GM10847 (cell line): ENCODE data around the gene ZNF462.

Source experiments
- POLR2A ChIP-seq: IDR thresholded peaks from 2 replicates; pipeline ENCODE4 v1.6.1; 2011; ENCODE audit not compliant: insufficient read length; ENCODE audit errors: extremely low read depth

ZNF462 gene

DNA sequence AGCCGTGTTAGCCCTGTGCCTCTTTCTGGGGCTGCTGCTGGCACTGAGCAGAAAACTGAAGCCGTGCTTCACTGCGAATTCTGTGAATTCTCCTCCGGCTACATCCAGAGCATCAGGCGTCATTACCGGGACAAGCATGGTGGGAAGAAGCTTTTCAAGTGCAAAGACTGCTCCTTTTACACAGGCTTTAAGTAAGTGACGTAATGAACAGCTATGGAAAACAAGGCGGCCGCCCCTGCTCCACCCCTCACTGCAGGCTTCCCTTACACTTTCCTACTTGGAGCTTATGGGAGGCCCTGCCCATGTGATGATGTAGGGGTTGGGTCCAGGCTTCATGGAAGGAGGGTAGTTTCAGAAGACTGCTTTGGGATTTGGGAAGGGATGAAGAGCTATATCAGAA is 109.1 kb downstream of the ZNF462 start:
- no peak for TF ChIP-seq POLR2A

DNA sequence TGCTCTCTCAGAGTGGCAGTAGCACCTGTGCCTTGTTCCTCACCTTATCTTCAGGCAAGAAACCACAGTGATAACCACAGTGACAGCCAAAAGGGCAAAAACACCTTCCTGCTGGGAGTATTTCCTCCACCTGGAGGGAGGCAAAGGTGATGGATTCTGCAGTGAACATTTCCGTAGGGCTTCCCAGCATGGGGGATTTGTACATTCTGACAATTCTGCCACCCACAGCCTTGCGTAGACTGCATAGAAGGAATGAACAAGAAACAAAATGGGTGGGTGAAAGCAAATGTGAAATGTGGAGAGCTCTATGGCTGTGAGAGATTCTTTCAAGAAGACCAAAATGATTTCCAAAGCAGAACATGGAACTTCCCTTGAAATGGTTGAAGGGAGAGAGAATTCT is 111.4 kb downstream of the ZNF462 start:
- no peak for TF ChIP-seq POLR2A

DNA sequence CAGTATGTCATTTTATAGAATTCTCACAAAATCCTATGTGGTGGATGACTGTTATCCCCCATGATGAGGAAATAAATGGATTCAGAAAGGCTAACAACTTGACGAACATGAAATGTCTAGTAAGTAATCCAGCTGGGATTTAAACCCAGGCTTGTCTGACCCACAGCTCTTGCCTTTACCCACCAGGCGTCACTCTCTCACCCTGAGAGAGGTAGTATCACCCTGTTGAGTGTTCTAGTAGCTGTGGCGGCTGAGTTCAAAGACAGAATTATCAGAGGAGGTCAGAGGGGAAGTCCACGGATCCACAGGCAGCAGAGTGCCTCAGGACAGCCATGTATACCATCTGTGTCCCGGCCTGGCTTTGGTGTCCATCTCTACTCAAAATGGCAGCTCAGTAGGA is 113.8 kb downstream of the ZNF462 start:
- TF ChIP-seq POLR2A, result no peak

DNA sequence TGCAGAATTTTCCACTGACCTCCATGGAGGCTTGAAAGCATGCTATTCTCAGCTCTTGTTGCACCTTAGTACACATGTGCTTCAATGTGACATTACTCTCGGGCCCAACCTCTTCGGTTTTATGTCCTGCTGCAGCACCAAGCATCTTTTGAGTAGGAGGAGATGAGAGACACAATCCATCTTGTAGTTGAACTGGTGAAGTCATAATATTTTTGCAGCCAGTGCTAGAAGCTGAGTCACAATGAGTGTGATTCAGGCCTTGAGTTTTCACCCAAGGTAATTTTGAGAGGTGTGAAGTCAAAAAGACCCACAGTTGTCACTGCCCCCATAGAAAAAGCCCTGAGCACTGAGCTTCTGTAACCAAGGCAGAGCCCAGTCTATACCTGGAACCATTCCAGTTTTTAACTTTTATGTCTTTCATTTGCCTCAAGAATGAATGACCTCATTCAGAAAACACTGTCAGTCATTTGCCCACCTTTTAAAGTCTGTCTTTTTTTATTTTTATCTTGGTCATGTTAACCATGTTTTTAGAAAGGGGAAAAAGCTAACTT is 117.7 kb downstream of the ZNF462 start:
- TF ChIP-seq POLR2A, result no peak

DNA sequence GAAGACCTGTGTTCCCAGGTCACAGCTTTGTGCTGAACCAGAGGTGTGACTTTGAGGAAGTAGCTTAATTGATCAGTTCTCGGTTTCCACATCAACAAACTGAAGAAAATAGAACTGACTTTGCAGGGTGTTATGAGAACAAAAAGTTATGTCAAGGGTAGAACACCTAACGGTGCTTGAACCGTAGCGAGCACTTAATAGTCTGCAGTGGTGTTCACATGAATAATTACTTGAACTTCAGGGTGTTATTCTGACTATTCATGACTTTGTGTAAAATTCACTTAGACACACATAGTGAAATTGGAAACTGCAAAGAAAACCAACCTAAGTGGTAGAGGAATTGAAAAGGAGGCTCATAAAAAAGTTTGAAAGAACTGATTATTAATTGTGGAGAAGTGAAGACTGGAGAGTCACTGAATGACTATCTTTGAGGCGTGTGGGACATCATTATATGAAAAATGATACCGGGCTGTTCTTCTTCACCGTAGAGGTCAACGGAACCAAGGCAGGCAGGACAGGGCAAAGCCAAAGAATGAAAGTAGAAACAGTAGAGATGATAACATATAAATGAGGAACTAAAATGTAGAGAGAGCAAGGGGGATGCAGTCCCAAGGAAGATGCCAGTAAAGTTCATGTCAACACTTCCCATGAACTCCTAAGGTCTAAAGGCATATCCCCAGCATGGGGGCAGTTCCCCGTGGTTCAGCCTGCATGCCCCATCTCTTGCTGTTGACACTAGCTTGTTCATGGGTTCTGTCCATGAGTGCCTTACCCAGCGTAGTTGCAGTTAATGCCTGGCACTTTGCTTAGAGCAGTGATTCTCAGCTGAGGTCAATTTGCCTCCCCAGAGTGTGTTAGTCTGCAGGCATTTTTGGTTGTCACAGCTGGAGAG is 118.7 kb downstream of the ZNF462 start:
- TF ChIP-seq POLR2A, result no peak

DNA sequence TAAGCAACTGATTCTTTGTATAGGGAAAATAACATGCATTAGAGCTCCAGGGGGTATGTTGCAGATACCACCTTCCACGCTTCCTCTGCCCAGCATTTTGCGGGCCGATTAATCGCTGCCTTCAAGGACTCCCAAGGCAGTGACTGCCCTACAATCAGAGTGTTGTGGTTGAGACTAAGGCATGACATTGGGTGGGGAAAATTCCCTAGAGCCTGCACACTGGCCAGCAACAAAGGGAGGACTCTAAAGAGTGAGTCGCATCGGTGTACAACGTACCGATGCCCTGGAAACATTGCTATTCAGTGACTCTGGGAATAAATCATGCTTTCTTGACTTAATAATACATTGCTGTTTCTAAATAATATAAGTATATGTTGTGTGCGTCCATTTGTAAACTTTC is 119.7 kb downstream of the ZNF462 start:
- TF ChIP-seq POLR2A, result no peak

DNA sequence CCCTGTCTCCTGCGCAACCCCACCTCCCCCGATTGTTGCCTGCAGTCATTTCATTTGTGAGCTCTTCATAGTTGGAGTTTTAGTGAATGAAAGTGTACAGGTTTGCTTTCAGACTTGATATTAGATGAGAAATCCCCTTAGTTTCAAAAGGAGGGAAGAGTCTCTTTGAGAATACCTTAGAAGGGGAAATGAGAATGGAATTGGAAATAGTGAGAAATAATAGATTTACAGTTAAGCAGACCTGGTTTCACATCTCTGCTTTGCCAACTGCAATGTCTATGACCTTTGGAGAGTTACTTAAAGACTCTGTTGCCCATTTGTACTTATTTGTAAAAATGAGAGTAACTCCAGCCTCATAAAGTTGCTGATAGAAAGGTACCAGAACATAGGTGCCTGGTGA is 120.4 kb downstream of the ZNF462 start:
- no peak for TF ChIP-seq POLR2A

DNA sequence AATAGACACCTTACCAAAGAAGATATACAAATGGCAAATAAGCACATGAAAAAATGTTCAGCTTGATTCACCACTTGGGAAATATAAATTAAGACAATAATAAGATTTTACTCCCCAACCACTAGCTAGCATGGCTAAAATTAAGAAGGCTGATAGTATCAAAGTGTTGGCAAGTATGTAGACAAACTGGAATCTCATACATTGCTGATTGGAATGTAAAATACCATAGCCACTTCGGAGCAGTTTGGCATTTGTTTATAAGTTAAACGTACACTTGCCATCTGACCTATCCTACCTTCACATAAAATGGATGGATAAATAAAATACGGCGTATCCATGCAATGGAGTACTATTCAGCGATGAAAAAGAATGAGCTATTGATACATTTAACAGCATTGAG is 129.2 kb downstream of the ZNF462 start:
- no peak for TF ChIP-seq POLR2A

DNA sequence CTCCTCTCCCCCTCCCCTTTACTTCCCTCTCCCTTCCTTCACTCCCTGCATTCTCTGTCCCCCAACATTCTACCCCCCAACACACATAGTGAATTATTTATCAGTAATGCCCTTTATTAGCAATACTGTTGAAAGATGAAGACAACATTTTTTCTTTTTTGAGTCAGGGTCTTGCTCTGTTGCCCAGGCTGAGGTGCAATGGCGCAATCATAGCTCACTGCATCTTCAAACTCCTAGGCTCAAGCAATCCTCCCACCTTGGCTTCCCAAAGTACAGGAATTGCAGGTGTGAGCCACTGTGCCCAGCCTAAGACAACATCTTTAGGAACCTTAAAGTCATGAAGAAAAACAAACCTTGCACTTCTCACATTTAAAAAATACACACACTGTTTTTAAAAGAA is 130.6 kb downstream of the ZNF462 start:
- no peak for TF ChIP-seq POLR2A

DNA sequence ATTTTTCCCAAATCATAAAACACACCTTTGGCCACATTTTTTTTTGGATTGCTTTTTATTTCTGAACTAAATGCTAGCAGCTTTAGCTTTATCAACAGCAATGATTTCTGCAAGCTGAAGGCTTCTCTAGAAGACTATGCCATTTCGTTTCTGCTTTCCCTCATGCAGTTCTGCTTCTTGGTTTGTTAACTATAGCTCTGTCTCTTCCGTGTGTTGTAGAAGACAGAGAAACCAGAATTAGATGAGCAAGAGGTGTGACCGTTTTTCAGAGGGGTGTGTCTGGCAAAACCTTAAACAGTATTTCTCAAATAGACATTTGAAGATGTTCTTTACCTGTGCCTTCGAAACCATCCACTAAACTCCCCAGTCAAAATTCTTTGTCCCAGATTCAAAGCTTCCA is 131.5 kb downstream of the ZNF462 start:
- TF ChIP-seq POLR2A, result no peak

DNA sequence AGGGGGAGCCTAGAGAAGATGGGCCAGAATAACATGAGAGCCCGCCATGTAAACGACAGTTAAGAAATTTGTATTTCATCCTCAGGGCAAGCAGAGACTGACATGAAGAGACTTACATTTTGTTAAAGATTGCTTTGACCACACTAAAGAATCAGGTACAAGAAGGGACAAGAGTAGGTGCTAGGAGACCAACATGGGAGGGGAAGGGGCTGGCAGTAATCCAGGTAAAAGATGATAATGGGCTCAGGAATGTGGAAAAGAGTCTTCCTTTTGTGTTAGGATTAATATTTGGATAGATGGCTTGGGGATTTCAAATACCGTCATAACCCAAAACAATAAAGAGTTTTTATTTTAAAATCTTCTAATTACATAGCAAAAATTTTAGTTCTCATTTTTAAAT is 137.3 kb downstream of the ZNF462 start:
- no peak for TF ChIP-seq POLR2A

DNA sequence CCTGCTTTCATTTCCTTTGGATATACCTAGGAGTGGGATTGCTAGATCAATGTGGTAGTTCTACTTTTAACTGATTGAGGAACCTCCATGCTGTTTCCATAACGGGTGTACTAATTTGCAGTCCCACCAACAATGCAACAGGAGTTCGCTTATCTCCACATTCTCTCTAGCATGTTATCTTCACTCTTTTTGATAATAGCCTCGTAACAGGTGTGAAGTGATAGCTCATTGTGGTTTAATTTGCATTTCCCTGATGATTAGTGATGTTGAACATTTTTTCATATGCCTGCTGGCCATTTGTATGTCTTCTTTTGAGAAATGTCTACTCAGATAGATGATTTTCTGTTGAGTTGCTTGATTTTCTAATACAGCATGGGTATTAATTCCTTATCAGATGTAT is 142.2 kb downstream of the ZNF462 start:
- TF ChIP-seq POLR2A, result no peak

DNA sequence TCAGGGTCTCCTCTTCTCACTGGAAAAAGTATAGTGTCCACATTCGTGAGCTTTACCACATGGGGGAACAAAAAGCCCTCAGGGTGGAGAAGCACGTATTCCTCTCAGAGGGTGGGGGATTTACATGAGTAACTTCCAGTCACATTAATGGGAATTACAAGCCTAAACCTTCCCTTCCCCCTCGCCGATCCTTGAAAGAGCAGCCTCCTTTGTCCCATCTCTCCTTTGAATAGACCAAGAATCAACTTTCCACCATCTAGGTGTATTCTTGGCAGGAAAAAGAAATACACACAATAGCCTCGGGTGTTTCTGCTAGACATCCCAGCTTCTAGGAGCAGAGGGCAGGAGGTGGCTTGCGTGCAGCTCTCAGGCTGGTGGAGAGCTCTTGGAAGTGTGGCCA is 144.4 kb downstream of the ZNF462 start:
- no peak for TF ChIP-seq POLR2A

DNA sequence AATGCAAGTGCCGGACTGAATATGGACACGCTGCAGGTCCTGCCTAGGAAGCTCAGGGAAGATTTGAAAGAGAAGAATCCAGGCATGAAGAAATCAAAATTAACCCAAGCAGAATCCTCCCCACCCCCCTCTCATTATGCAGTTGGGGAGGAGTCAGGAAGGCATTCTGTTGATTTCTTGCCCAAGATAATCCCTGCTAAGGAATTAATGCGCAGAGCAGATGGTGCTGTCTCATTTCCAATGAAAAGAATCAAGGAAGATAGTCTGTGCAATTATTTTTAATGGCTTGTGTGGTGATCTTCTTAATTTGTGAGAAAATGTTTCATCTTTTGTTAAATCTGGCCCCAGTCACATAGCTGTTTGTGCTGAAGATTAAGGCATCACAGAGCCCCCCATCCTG is 145.0 kb downstream of the ZNF462 start:
- TF ChIP-seq POLR2A, result no peak

DNA sequence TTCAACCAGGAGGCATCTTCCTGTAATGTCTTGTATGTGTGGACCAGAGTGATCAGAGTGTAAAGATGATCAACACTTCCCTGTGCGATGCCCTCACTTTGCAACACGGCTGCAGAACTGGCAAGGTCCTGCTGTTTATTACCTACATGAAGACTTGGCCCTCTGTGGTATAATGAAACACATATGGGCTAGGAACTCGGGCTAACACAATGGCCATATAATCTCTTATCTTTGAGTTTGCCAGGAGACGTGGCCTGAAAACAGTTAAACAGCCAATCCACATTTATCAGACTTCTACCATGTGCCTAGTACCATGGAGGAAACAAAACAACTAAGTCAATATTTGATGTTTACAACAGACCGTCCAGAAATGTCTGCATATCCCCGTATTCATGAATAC is 145.5 kb downstream of the ZNF462 start:
- TF ChIP-seq POLR2A, result no peak

DNA sequence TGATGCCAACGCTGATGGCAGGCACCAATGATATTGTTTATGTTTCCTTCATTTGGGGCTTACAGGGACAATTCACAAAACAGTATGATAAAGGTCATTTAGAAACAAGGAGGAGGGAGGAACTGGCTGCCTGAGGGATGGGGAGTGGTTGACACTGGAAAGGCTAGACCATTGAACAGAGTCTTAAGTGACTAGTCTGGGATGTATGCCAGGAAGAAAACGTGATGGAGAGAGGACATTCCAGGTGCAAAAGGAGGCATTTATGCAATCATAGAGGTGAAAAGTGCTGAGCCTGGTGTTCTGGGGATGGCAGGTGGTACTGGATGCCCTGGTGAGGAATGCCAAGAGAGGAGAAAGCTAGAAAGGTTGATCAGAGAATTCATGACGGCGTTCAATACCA is 153.4 kb downstream of the ZNF462 start:
- no peak for TF ChIP-seq POLR2A
